ES-I3 (cell line): ENCODE results near the gene IGF2R.
"Not testable (repeated sequence)": the region's sequence is repeated elsewhere in the genome, so short reads cannot be mapped to it uniquely, and the experiment has no call there.

Source experiments
- H3K36me3 ChIP-seq: 2 replicates; pipeline ENCODE4 v1.6.1; 2013; ENCODE audit warnings: mild to moderate bottlenecking, low read length, control low read depth, moderate library complexity; ENCODE audit not compliant: insufficient read depth
- H3K4me1 ChIP-seq: 2 replicates; pipeline ENCODE4 v1.6.1; 2013; ENCODE audit warnings: mild to moderate bottlenecking, control low read depth, low read length; ENCODE audit not compliant: insufficient read depth
- H3K9ac ChIP-seq: 2 replicates; pipeline ENCODE4 v1.6.1; 2013; ENCODE audit warnings: low read depth, mild to moderate bottlenecking, low read length, moderate library complexity
- H3K9me3 ChIP-seq: 2 replicates; pipeline ENCODE4 v1.6.1; 2013; ENCODE audit warnings: mild to moderate bottlenecking, low read length, moderate library complexity; ENCODE audit not compliant: control insufficient read depth, insufficient read depth

The IGF2R gene

GRCh38 chr6:159989492-159990480 lies 20.9 kb downstream of the IGF2R start:
- H3K4me1 ChIP-seq = peaks cover 9% of the 10 kb centered on the region
- no peak overlapping the region for H3K9ac ChIP-seq
- no peaks in the 10 kb centered on the region for H3K36me3 ChIP-seq
- no peaks in the 10 kb centered on the region for H3K9me3 ChIP-seq

DNA sequence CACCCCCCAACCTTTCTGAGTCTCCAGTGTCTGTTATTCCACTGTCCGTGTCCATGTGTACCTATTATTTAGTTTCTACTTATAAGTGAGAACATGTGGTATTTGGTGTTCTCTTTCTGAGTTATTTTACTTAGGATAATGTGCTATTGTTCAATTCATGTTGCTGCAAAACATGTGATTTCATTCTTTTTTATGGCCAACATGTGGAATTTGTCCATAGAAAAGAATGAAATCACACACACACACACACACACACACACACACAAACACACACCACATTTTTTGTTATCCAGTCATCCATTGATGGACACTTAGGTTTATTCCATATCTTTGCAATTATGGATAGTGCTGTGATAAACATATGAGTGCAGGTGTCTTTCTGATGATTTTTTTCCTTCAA lies 23.5 kb downstream of the IGF2R start:
- Histone ChIP-seq H3K36me3 (no peaks in the 10 kb centered on the region; the same call in 1 of the 2 replicates), H3K4me1 (peaks cover 13% of the 10 kb centered on the region), H3K9ac (no peak overlapping the region), H3K9me3 (no peaks in the 10 kb centered on the region)

GRCh38 chr6:159995405-159995804 lies 26.5 kb downstream of the IGF2R start:
- peaks cover 11% of the 10 kb centered on the region for H3K4me1 ChIP-seq
- H3K9me3 ChIP-seq = no peaks in the 10 kb centered on the region
- H3K36me3 ChIP-seq = no peaks in the 10 kb centered on the region; the same call in 1 of the 2 replicates
- H3K9ac ChIP-seq = no peak overlapping the region

DNA sequence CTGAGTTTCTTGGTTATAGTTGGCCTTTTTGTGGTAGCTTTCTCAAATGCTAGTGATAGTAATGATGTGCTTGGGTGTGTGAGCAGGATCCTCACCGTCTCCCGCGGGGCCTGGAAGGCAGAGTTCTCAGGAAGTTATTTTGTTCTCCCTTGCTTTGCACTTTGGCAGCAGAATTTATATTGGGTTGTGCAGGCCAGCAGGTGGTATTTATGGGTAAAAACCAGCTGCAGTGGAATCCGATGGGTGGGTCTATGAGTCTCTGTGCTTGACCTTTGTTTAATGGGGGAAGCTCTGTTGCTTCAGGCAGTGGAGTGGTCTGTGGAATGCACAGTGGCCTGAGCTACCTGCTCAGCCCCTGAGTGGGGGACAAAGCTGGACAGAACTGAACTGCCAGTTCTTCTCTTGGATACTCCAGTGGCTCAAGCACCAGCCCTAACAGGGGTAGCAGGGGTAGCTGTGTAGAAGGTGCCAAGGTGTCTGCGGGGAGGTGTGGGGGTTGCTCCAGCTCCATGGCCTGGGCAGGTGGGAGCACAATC lies 27.3 kb downstream of the IGF2R start:
- H3K9ac ChIP-seq = no peak overlapping the region
- peaks cover 11% of the 10 kb centered on the region for H3K4me1 ChIP-seq
- H3K36me3 ChIP-seq = no peaks in the 10 kb centered on the region; the same call in 1 of the 2 replicates
- no peaks in the 10 kb centered on the region for H3K9me3 ChIP-seq

DNA sequence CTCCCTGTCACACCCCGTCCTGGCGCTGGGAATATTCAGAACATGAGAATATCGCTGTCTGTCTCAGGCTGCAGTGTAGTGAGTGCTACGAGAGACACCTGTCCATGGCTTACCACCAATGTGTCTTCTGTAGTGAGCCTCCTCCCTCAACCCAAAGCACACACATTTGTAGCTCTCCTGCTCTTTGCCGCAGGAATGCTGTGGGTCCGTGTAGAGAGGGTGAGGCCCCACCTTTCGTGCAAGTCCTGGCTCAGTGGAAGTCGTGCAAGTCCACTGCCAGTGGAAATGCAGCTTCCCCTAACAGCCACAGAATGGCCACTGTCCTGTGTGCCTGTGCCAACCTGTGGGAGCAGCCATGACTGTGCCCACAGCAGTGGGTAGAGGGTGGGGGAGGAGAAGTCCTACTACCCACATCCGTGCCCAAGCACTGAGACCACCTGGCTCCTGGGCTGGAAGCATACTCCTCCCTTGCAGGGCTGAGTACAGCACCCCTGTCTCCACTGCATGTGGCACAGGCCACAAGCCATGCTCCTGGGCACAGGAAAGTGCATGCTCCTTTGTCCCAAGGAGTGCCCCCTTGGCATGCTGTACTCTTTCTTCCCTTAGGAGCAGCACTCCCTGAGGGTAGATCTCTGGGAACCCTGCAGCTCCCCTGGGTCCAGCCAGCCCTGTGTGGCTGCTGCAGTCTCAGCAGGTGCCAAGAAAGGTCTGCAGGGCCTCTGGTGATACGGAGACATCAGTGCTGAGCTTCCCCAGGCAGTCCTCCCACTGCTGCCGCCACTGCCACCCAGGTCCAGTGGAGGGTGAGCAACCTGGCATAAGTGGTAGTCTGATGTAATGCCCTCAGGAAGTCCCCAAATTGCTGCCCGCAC lies 28.0 kb downstream of the IGF2R start:
- H3K36me3 ChIP-seq = no peaks in the 10 kb centered on the region; the same call in 1 of the 2 replicates
- no peaks in the 10 kb centered on the region for H3K9me3 ChIP-seq
- no peak overlapping the region for H3K9ac ChIP-seq
- peaks cover 11% of the 10 kb centered on the region for H3K4me1 ChIP-seq

DNA sequence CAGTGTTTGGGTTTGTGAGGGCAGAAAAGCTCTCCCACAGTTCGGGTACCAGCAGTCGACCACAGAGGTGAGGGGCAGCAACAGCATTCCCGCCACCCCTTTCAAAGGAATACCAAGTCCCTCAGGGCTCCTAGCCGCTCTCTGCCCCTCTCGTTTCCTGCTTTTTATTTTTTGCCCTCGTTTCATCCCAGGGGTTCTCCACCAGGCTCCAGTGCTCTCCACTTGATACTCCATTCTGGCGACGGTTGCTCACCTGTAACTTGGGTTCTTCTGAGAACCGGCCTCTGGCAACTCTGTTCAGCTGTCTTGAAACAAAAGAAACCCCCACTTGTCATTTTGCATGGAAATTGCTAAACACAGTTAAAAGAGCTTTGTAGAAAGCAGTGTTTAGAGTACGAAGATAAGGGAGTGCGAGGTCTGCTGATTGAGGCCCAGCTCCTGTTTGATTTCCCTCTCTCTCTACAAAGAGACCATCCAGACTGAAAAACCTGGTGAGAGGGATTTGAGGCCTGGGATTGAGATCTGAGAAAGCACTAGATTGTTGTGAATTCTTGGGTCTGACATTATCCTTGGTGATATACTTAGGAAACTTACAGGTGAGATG lies 28.7 kb downstream of the IGF2R start:
- H3K36me3 ChIP-seq = no peaks in the 10 kb centered on the region; the same call in 1 of the 2 replicates
- H3K4me1 ChIP-seq = peaks cover 11% of the 10 kb centered on the region
- no peaks in the 10 kb centered on the region for H3K9me3 ChIP-seq
- H3K9ac ChIP-seq = no peak overlapping the region

DNA sequence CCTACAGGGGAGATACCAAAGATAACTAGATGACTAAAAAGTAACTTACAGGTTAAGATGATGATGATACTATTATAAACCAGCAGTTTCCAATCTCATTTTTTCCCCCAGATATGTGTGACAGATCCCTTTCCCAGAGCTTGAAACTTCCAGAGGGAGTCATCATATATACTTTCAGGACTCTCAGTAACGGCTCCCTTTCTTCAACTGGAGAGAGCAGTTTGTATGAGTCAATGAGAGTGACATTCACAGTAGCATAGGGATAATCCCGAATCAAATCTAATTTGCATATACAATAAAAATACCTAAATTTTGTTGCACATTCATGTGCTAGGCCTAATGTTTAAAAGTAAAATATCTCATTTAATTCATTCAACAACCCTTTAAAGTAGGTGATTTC lies 29.7 kb downstream of the IGF2R start:
- H3K9me3 ChIP-seq = no peaks in the 10 kb centered on the region
- H3K36me3 ChIP-seq = no peaks in the 10 kb centered on the region; the same call in 1 of the 2 replicates
- H3K9ac ChIP-seq = no peak overlapping the region
- H3K4me1 ChIP-seq = peaks cover 11% of the 10 kb centered on the region

DNA sequence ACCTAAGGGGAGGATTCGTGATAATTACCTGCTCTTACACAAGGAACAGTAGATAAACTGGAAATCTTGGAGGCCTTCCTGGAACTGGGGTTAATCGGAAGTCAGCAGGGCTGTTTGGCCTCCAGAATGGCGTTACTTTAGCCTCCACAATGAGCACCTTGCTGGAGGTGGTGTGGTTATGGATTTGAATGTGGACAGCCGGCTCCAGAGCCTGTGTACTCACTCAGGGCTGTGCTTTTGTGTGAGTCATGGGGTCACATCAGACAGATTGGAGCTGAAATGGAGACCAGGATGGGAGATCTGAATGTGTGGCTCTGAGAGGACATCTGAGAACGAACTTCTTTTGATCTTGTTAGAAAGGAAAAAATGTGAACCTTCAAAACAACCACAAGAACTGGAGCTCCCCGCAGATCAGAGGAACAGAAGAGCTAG lies 30.4 kb downstream of the IGF2R start:
- H3K9me3 ChIP-seq = no peaks in the 10 kb centered on the region
- H3K4me1 ChIP-seq = peaks cover 11% of the 10 kb centered on the region
- no peak overlapping the region for H3K9ac ChIP-seq
- H3K36me3 ChIP-seq = no peaks in the 10 kb centered on the region; the same call in 1 of the 2 replicates

- Histone ChIP-seq H3K9me3 (no peaks in the 10 kb centered on the region), H3K4me1 (peaks cover 11% of the 10 kb centered on the region), H3K36me3 (no peaks in the 10 kb centered on the region; the same call in 1 of the 2 replicates), H3K9ac (no peak overlapping the region)
These were observed 31.4 kb downstream of the IGF2R start for GRCh38 chr6:160000280-160000704.

DNA sequence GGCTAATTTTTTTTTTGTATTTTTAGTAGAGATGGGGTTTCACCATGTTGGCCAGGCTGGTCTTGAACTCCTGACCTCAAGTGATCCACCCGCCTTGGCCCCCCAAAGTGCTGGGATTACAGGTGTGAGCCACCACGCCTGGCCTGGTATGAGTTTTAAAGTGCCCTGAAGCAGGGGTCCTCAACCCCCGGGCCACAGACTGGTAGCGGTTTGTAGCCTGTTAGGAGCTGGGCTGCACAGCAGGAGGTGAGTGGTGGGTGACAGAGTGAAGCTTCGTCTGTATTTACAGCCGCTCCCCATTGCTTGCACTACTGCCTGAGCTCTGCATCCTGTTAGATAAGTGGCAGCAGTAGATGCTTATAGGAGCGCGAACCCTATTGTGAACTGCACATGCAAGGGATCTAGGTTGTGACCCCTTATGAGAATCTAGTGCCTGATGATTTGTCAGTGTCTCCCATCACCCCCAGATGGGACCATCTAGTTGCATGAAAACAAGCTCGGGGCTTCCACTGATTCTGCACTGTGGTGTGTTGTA lies 32.1 kb downstream of the IGF2R start:
- not testable (repeated sequence) for H3K9ac ChIP-seq, H3K9me3 ChIP-seq, H3K36me3 ChIP-seq
- peaks cover 11% of the 10 kb centered on the region for H3K4me1 ChIP-seq

GRCh38 chr6:160002882-160003281 lies 34.0 kb downstream of the IGF2R start:
- H3K9me3 ChIP-seq = no peaks in the 10 kb centered on the region
- H3K4me1 ChIP-seq = peaks cover 4% of the 10 kb centered on the region; the same call in 1 of the 2 replicates
- H3K9ac ChIP-seq = no peak overlapping the region
- H3K36me3 ChIP-seq = peaks cover 3% of the 10 kb centered on the region; the same call in 1 of the 2 replicates

GRCh38 chr6:160004018-160004417 lies 35.1 kb downstream of the IGF2R start:
- Histone ChIP-seq H3K36me3 (peaks cover 5% of the 10 kb centered on the region; the same call in 1 of the 2 replicates), H3K9ac (no peak overlapping the region), H3K4me1 (no peaks in the 10 kb centered on the region), H3K9me3 (no peaks in the 10 kb centered on the region)

GRCh38 chr6:160004419-160005175 lies 35.7 kb downstream of the IGF2R start:
- no peaks in the 10 kb centered on the region for H3K4me1 ChIP-seq
- no peak overlapping the region for H3K9ac ChIP-seq
- no peaks in the 10 kb centered on the region for H3K9me3 ChIP-seq
- H3K36me3 ChIP-seq = peaks cover 6% of the 10 kb centered on the region; the same call in 1 of the 2 replicates
